Trophoblast cell (in vitro differentiated cells and primary cell): ENCODE data around the gene OSBPL8.

Experiments used
- DNase-seq, 2 donors: peaks; one replicate each; pipeline ENCODE4 v3.0.0-alpha.2; 2016
- H2AFZ ChIP-seq: 2 replicates; pipeline ENCODE4 v1.6.1; 2013; ENCODE audit warnings: low read length, moderate library complexity, mild to moderate bottlenecking; ENCODE audit not compliant: insufficient read depth, poor library complexity
- H2AK5ac ChIP-seq: 2 replicates; pipeline ENCODE4 v1.6.1; 2013; ENCODE audit warnings: mild to moderate bottlenecking, low read length
- H2BK120ac ChIP-seq: 2 replicates; pipeline ENCODE4 v1.6.1; 2013; ENCODE audit warnings: low read length, mild to moderate bottlenecking, moderate library complexity; ENCODE audit not compliant: insufficient read depth, poor library complexity
- H2BK12ac ChIP-seq: 2 replicates; pipeline ENCODE4 v1.6.1; 2013; ENCODE audit warnings: mild to moderate bottlenecking, low read length, moderate library complexity
- H2BK5ac ChIP-seq: 2 replicates; pipeline ENCODE4 v1.6.1; 2013; ENCODE audit warnings: low read length, low read depth, moderate library complexity, mild to moderate bottlenecking; ENCODE audit not compliant: poor library complexity
- H3K14ac ChIP-seq: 2 replicates; pipeline ENCODE4 v1.6.1; 2013; ENCODE audit warnings: mild to moderate bottlenecking, low read length
- H3K18ac ChIP-seq: 2 replicates; pipeline ENCODE4 v1.6.1; 2013; ENCODE audit warnings: mild to moderate bottlenecking, low read length
- H3K23ac ChIP-seq: 2 replicates; pipeline ENCODE4 v1.6.1; 2013; ENCODE audit warnings: low read length
- H3K27ac ChIP-seq: 2 replicates; pipeline ENCODE4 v1.5.1; 2013; ENCODE audit warnings: low read depth, mild to moderate bottlenecking, inconsistent platforms, low read length, moderate library complexity
- H3K27me3 ChIP-seq: 2 replicates; pipeline ENCODE4 v1.6.1; 2013; ENCODE audit warnings: inconsistent platforms, mild to moderate bottlenecking, low read length, moderate library complexity; ENCODE audit not compliant: insufficient read depth
- H3K36me3 ChIP-seq, 2 experiments: 1 replicate in 1 of 2; 2 replicates in 1 of 2; pipeline ENCODE4 v1.6.1; 2013; ENCODE audit warnings: low read length in 2 of 2, mild to moderate bottlenecking in 2 of 2, moderate library complexity in 1 of 2; ENCODE audit not compliant: insufficient read depth in 2 of 2, control insufficient read depth in 1 of 2
- H3K4ac ChIP-seq: 2 replicates; pipeline ENCODE4 v1.6.1; 2013; ENCODE audit warnings: low read depth, mild to moderate bottlenecking, low read length, moderate library complexity
- H3K4me1 ChIP-seq, 2 experiments: 1 replicate in 1 of 2; 2 replicates in 1 of 2; pipeline ENCODE4 v1.6.1; 2013; ENCODE audit warnings: low read length in 2 of 2, mild to moderate bottlenecking in 2 of 2, moderate library complexity in 1 of 2; ENCODE audit not compliant: insufficient read depth in 2 of 2, control insufficient read depth in 1 of 2
- H3K4me2 ChIP-seq: 2 replicates; pipeline ENCODE4 v1.6.1; 2013; ENCODE audit warnings: inconsistent platforms, mild to moderate bottlenecking, low read length, moderate library complexity
- H3K4me3 ChIP-seq: 2 replicates; pipeline ENCODE4 v1.5.1; 2013; ENCODE audit warnings: mild to moderate bottlenecking, low read depth, low read length, inconsistent platforms
- H3K79me1 ChIP-seq: one replicate; pipeline ENCODE4 v1.6.1; 2013; ENCODE audit warnings: low read length
- H3K79me2 ChIP-seq: 2 replicates; pipeline ENCODE4 v1.6.1; 2013; ENCODE audit warnings: low read length, mild to moderate bottlenecking; ENCODE audit not compliant: control insufficient read depth, insufficient read depth, poor library complexity
- H3K9ac ChIP-seq: 2 replicates; pipeline ENCODE4 v1.6.1; 2013; ENCODE audit warnings: mild to moderate bottlenecking, low read length
- H3K9me3 ChIP-seq: 2 replicates; pipeline ENCODE4 v1.6.1; 2013; ENCODE audit warnings: low read depth, mild to moderate bottlenecking, control low read depth, inconsistent platforms, low read length; ENCODE audit not compliant: insufficient read depth
- H4K12ac ChIP-seq: 2 replicates; pipeline ENCODE4 v1.6.1; 2013; ENCODE audit warnings: low read depth, mild to moderate bottlenecking, low read length, moderate library complexity
- H4K8ac ChIP-seq: 2 replicates; pipeline ENCODE4 v1.6.1; 2013; ENCODE audit warnings: low read depth, mild to moderate bottlenecking, low read length, moderate library complexity
- H4K91ac ChIP-seq: one replicate; pipeline ENCODE4 v1.6.1; 2013; ENCODE audit warnings: low read depth, mild to moderate bottlenecking, low read length, moderate library complexity
- WGBS: extraction: QIAGEN DNeasy Blood & Tissue Kit; methylation state at CpG from one replicate; pipeline ENCODE4 v1.1.7; 2013; ENCODE audit warnings: missing lambda C conversion rate; ENCODE audit not compliant: insufficient read length, insufficient coverage; ENCODE audit errors: extremely low coverage; 5-methylcytosine and 5-hydroxymethylcytosine counted together

Gene OSBPL8

GRCh38 chr12:76560086-76560491 is 518 bp upstream of the OSBPL8 start:
- peak overlapping the region; percentile 76 for H3K18ac ChIP-seq
- H3K4ac ChIP-seq = no peak overlapping the region
- no peaks in the 10 kb centered on the region for H3K9me3 ChIP-seq
- peak overlapping the region; percentile 75 for H3K27ac ChIP-seq
- H3K4me3 ChIP-seq = peak overlapping the region; percentile 74
- no CpG with 5 or more reads among the region's 8 CpGs for WGBS
- peak overlapping the region; percentile 66 for H3K14ac ChIP-seq
- H3K79me2 ChIP-seq = peaks cover 8% of the 10 kb centered on the region
- peak overlapping the region; percentile 81 for H2AFZ ChIP-seq
- peak overlapping the region; percentile 67 for H3K4me2 ChIP-seq
- no peaks in the 10 kb centered on the region for H3K27me3 ChIP-seq
- peaks cover 12% of the 10 kb centered on the region for H3K79me1 ChIP-seq
- H4K91ac ChIP-seq = peak overlapping the region; percentile 67
- no peak overlapping the region for H2BK120ac ChIP-seq
- peak overlapping the region; percentile 82 for H4K12ac ChIP-seq
- no peak overlapping the region for H3K23ac ChIP-seq
- DNase-seq = no peak
- no peak overlapping the region for H2BK12ac ChIP-seq
- no peak overlapping the region for H2AK5ac ChIP-seq
- H3K36me3 ChIP-seq = no peaks in the 10 kb centered on the region
- peak overlapping the region; percentile 55 for H3K9ac ChIP-seq
- H4K8ac ChIP-seq = peak overlapping the region; percentile 93
- H3K4me1 ChIP-seq = no peaks in the 10 kb centered on the region
- peak overlapping the region; percentile 60 for H2BK5ac ChIP-seq

- Histone ChIP-seq H3K27ac (peak overlapping the region; percentile 44), H3K4me1 (no peaks in the 10 kb centered on the region), H3K9me3 (no peaks in the 10 kb centered on the region), H4K8ac (peak overlapping the region; percentile 20), H2AK5ac (no peak overlapping the region), H3K36me3 (no peaks in the 10 kb centered on the region), H4K12ac (peak overlapping the region; percentile 37), H3K79me2 (peaks cover 8% of the 10 kb centered on the region), H2AFZ (peak overlapping the region; percentile 33), H3K14ac (peak overlapping the region; percentile 87), H2BK5ac (peak overlapping the region; percentile 56), H4K91ac (peak overlapping the region; percentile 72), H3K18ac (peak overlapping the region; percentile 75), H3K4me2 (peak overlapping the region; percentile 74), H3K23ac (no peak overlapping the region), H2BK12ac (no peak overlapping the region), H3K4me3 (peak overlapping the region; percentile 98), H3K27me3 (no peaks in the 10 kb centered on the region), H3K9ac (peak overlapping the region; percentile 97), H2BK120ac (peak overlapping the region; percentile 4), H3K4ac (peak overlapping the region; percentile 44), H3K79me1 (peaks cover 12% of the 10 kb centered on the region)
- DNase-seq = peak; percentile 20 to 39
- WGBS = no CpG with 5 or more reads among the region's 33 CpGs
These were observed 729 bp downstream of the OSBPL8 start for GRCh38 chr12:76558684-76559399.

- Histone ChIP-seq H3K36me3 (peaks cover 0 to 2% of the 10 kb centered on the region in 2 experiments), H2BK120ac (no peak overlapping the region), H4K91ac (no peak overlapping the region), H3K23ac (no peak overlapping the region), H3K14ac (no peak overlapping the region), H3K27me3 (no peaks in the 10 kb centered on the region), H2AK5ac (no peak overlapping the region), H3K27ac (no peak overlapping the region), H3K4me3 (no peak overlapping the region), H3K4ac (no peak overlapping the region), H4K8ac (no peak overlapping the region), H4K12ac (no peak overlapping the region), H3K9me3 (no peaks in the 10 kb centered on the region), H2AFZ (no peak overlapping the region), H3K4me1 (peaks cover 6 to 10% of the 10 kb centered on the region in 2 experiments), H3K79me1 (peaks cover 12% of the 10 kb centered on the region), H3K18ac (no peak overlapping the region), H3K4me2 (no peak overlapping the region), H3K9ac (no peak overlapping the region), H2BK12ac (no peak overlapping the region), H3K79me2 (peaks cover 8% of the 10 kb centered on the region), H2BK5ac (no peak overlapping the region)
- DNase-seq = no peak
- no CpG with 5 or more reads among the region's 4 CpGs for WGBS
These were observed 3.2 kb downstream of the OSBPL8 start for GRCh38 chr12:76556368-76556767.

- no CpG with 5 or more reads among the region's 2 CpGs for WGBS
These were observed 3.8 kb downstream of the OSBPL8 start for GRCh38 chr12:76555797-76556196.

More at GRCh38 chr12:76555797-76556196, 3.8 kb downstream of the OSBPL8 start:
- Histone ChIP-seq H3K4ac (no peak overlapping the region), H3K27ac (no peak overlapping the region), H3K4me2 (no peak overlapping the region), H3K27me3 (no peaks in the 10 kb centered on the region), H3K4me1 (peaks cover 6 to 10% of the 10 kb centered on the region in 2 experiments), H4K12ac (no peak overlapping the region), H2BK120ac (no peak overlapping the region), H3K4me3 (no peak overlapping the region), H3K23ac (no peak overlapping the region), H3K79me2 (peaks cover 8% of the 10 kb centered on the region), H4K91ac (no peak overlapping the region), H3K79me1 (peaks cover 12% of the 10 kb centered on the region), H3K14ac (no peak overlapping the region), H3K36me3 (peaks cover 0 to 2% of the 10 kb centered on the region in 2 experiments), H2AFZ (no peak overlapping the region), H2BK5ac (no peak overlapping the region), H3K9ac (no peak overlapping the region), H2BK12ac (no peak overlapping the region), H3K9me3 (no peaks in the 10 kb centered on the region), H3K18ac (no peak overlapping the region), H4K8ac (no peak overlapping the region), H2AK5ac (no peak overlapping the region)
- DNase-seq = no peak
